HepG2 (cell line): ENCODE data around the gene CBX2. TPM values are rescaled to one million over a fixed set of nuclear protein-coding genes. Genes with fewer than 3 reads are reported as not detected.
A peak's percentile ranks its signal among the peaks of the same experiment; 100 is the strongest.

Experiments used
- HNRNPL ChIP-seq: fragments of 200-400 bp; formaldehyde crosslinking; IDR thresholded peaks from 2 replicates; pipeline ENCODE4 v1.6.1; 2017; ENCODE audit warnings: mild to moderate bottlenecking, low read depth, low read length
- IRX3 ChIP-seq: sonication (generic); formaldehyde crosslinking; IDR thresholded peaks from 2 replicates; pipeline ENCODE4 v1.8.1; 2023; ENCODE audit warnings: mild to moderate bottlenecking, low read depth, missing genetic modification reagents, borderline replicate concordance
- KDM1A ChIP-seq: IDR thresholded peaks from 2 replicates; pipeline ENCODE4 v1.6.1; 2016; ENCODE audit warnings: missing compliant biosample characterization
- KDM5B ChIP-seq: sonication (generic); formaldehyde crosslinking; IDR thresholded peaks from 2 replicates; pipeline ENCODE4 v1.4.0; 2020; ENCODE audit warnings: missing genetic modification reagents, mild to moderate bottlenecking, borderline replicate concordance
- MIXL1 ChIP-seq: IDR thresholded peaks from 2 replicates; pipeline ENCODE4 v1.6.1; 2016
- MTF2 ChIP-seq: sonication (generic); formaldehyde crosslinking; IDR thresholded peaks from 2 replicates; pipeline ENCODE4 v1.5.0; 2020; ENCODE audit warnings: missing genetic modification reagents, borderline replicate concordance
- PHB2 ChIP-seq: fragments of 450-650 bp; IDR thresholded peaks from 2 replicates; pipeline ENCODE4 v1.6.1; 2018; ENCODE audit not compliant: partially characterized antibody
- POGZ ChIP-seq: sonication (generic); formaldehyde crosslinking; IDR thresholded peaks from 2 replicates; pipeline ENCODE4 v1.4.0; 2020; ENCODE audit warnings: mild to moderate bottlenecking, missing genetic modification reagents
- SPEN ChIP-seq: sonication (generic); formaldehyde crosslinking; IDR thresholded peaks from 2 replicates; pipeline ENCODE4 v1.5.1; 2020; ENCODE audit warnings: low read depth, mild to moderate bottlenecking, missing genetic modification reagents
- SRY ChIP-seq: sonication (generic); formaldehyde crosslinking; IDR thresholded peaks from 2 replicates; pipeline ENCODE4 v1.8.0; 2022; ENCODE audit warnings: mild to moderate bottlenecking, missing genetic modification reagents
- STAG1 ChIP-seq: sonication (generic); formaldehyde crosslinking; IDR thresholded peaks from 2 replicates; pipeline ENCODE4 v1.4.0; 2020; ENCODE audit warnings: missing genetic modification reagents
- TCF12 ChIP-seq, 2 experiments: fragments of 450-650 bp in 1 of 2; sonication (generic) in 1 of 2; formaldehyde crosslinking in 1 of 2; IDR thresholded peaks; 2 replicates each; pipeline versions ENCODE4 v1.6.1 to v1.8.0; 2017 to 2022; ENCODE audit warnings: antibody characterized with exemption in 1 of 2, mild to moderate bottlenecking in 1 of 2, missing genetic modification reagents in 1 of 2, moderate library complexity in 1 of 2
- ZBTB7A ChIP-seq: sonication (generic); formaldehyde crosslinking; IDR thresholded peaks from 2 replicates; pipeline ENCODE4 v1.8.0; 2022; ENCODE audit warnings: mild to moderate bottlenecking, missing genetic modification reagents
- ZFP1 ChIP-seq: IDR thresholded peaks from 2 replicates; pipeline ENCODE4 v1.6.1; 2016
- ZFY ChIP-seq: sonication (generic); formaldehyde crosslinking; IDR thresholded peaks from 2 replicates; pipeline ENCODE4 v1.4.0; 2020; ENCODE audit warnings: missing genetic modification reagents
- ZNF251 ChIP-seq: sonication (generic); formaldehyde crosslinking; IDR thresholded peaks from 2 replicates; pipeline ENCODE4 v1.9.0; 2021; ENCODE audit warnings: mild to moderate bottlenecking, missing genetic modification reagents
- ZNF761 ChIP-seq: sonication (generic); formaldehyde crosslinking; conservative IDR thresholded peaks from 2 replicates; pipeline ENCODE4 v1.4.0; 2020; ENCODE audit warnings: mild to moderate bottlenecking, missing genetic modification reagents
- ZNF766 ChIP-seq: sonication (generic); formaldehyde crosslinking; IDR thresholded peaks from 2 replicates; pipeline ENCODE4 v1.5.0; 2020; ENCODE audit warnings: missing genetic modification reagents, borderline replicate concordance
- ZNF772 ChIP-seq: sonication (generic); formaldehyde crosslinking; IDR thresholded peaks from 2 replicates; pipeline ENCODE4 v1.5.0; 2020; ENCODE audit warnings: mild to moderate bottlenecking, missing genetic modification reagents
- ZNF777 ChIP-seq: sonication (generic); formaldehyde crosslinking; IDR thresholded peaks from 2 replicates; pipeline ENCODE4 v1.4.0; 2020; ENCODE audit warnings: missing genetic modification reagents
- ZNF790 ChIP-seq: sonication (generic); formaldehyde crosslinking; IDR thresholded peaks from 2 replicates; pipeline ENCODE4 v1.8.0; 2022; ENCODE audit warnings: missing genetic modification reagents, mild to moderate bottlenecking, borderline replicate concordance
- ZNF878 ChIP-seq: sonication (generic); formaldehyde crosslinking; IDR thresholded peaks from 2 replicates; pipeline ENCODE4 v1.8.1; 2023; ENCODE audit warnings: mild to moderate bottlenecking, missing genetic modification reagents, moderate library complexity
- polyA plus RNA-seq, 8 experiments: library from polyadenylated mRNA; depleted of rRNA in 3 of 8; stranded (reverse) in 7 of 8; unstranded in 1 of 8; fragments of >200 nt; fragmentation: Illumina TruSeq in 4 of 8; extraction: Trizol in 4 of 8; gene quantifications; 2 replicates each; pipeline versions ENCODE4 v1.2.1 to v1.2.3, GENCODE V29; 2011 to 2016; ENCODE audit warnings: low read depth in 4 of 8, missing spikeins in 1 of 8, mixed read lengths in 1 of 8; ENCODE audit not compliant: insufficient read depth in 1 of 8
- total RNA-seq, 5 experiments: library from RNA; depleted of rRNA; stranded (reverse); fragments of >200 nt; fragmentation: Illumina TruSeq; extraction: Trizol; gene quantifications; 2 replicates each; pipeline ENCODE4 v1.2.3, GENCODE V29; 2016; ENCODE audit warnings: low read depth in 1 of 5
- TF ChIP-seq, protein P1 (sequence below): sonication (generic); formaldehyde crosslinking; IDR thresholded peaks from 2 replicates; pipeline ENCODE4 v1.8.1; 2022; ENCODE audit warnings: mild to moderate bottlenecking, missing genetic modification reagents
- TF ChIP-seq, protein P2 (sequence below): sonication (generic); formaldehyde crosslinking; IDR thresholded peaks from 2 replicates; pipeline ENCODE4 v1.5.0; 2020; ENCODE audit warnings: mild to moderate bottlenecking, missing genetic modification reagents, borderline replicate concordance

CBX2 gene
- total and polyA plus RNA-seq, 2 of the 13 experiments (the other 11 are each of a cell fraction or from before 2014, with no cell fraction given): 14.5 to 31.1 TPM

GRCh38 chr17:79737922-79738578 is 39.9 kb upstream of the CBX2 start (continued):
- TF ChIP-seq ZNF878 (CRISPR knock-in tag): no peak
- no peak for TF ChIP-seq HNRNPL
- 0 out of 2 replicates have a peak, but pooled peaks have one; percentile 33 for TF ChIP-seq SRY (CRISPR knock-in tag)
- TF ChIP-seq MIXL1: no peak
- TF ChIP-seq ZNF790: no peak
- TF ChIP-seq, protein P1, sequence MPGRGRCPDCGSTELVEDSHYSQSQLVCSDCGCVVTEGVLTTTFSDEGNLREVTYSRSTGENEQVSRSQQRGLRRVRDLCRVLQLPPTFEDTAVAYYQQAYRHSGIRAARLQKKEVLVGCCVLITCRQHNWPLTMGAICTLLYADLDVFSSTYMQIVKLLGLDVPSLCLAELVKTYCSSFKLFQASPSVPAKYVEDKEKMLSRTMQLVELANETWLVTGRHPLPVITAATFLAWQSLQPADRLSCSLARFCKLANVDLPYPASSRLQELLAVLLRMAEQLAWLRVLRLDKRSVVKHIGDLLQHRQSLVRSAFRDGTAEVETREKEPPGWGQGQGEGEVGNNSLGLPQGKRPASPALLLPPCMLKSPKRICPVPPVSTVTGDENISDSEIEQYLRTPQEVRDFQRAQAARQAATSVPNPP: no peak
- no peak for TF ChIP-seq STAG1 (CRISPR knock-in tag)
- TF ChIP-seq ZNF761 (CRISPR knock-in tag): no peak
- TF ChIP-seq TCF12 (IDR thresholded peaks at IDR 0.05): no peak
- no peak for TF ChIP-seq TCF12 (CRISPR knock-in tag; IDR thresholded peaks at IDR 0.05)
- TF ChIP-seq ZNF251 (CRISPR knock-in tag): no peak
- no peak for TF ChIP-seq ZFY (CRISPR knock-in tag)
- TF ChIP-seq KDM5B (CRISPR knock-in tag): no peak
- no peak for TF ChIP-seq KDM1A (CRISPR knock-in tag)
- TF ChIP-seq ZNF777: no peak
- TF ChIP-seq ZBTB7A: peak; percentile 12; the same call in 1 of the 2 replicates
- no peak for TF ChIP-seq IRX3 (CRISPR knock-in tag)
- TF ChIP-seq SPEN (CRISPR knock-in tag): no peak
- 0 out of 2 replicates have a peak, but pooled peaks have one; percentile 33 for TF ChIP-seq ZNF772 (CRISPR knock-in tag)
- TF ChIP-seq ZNF766 (CRISPR knock-in tag): no peak
- TF ChIP-seq MTF2: peak; percentile 86; the same call in 1 of the 2 replicates
- TF ChIP-seq, protein P2, sequence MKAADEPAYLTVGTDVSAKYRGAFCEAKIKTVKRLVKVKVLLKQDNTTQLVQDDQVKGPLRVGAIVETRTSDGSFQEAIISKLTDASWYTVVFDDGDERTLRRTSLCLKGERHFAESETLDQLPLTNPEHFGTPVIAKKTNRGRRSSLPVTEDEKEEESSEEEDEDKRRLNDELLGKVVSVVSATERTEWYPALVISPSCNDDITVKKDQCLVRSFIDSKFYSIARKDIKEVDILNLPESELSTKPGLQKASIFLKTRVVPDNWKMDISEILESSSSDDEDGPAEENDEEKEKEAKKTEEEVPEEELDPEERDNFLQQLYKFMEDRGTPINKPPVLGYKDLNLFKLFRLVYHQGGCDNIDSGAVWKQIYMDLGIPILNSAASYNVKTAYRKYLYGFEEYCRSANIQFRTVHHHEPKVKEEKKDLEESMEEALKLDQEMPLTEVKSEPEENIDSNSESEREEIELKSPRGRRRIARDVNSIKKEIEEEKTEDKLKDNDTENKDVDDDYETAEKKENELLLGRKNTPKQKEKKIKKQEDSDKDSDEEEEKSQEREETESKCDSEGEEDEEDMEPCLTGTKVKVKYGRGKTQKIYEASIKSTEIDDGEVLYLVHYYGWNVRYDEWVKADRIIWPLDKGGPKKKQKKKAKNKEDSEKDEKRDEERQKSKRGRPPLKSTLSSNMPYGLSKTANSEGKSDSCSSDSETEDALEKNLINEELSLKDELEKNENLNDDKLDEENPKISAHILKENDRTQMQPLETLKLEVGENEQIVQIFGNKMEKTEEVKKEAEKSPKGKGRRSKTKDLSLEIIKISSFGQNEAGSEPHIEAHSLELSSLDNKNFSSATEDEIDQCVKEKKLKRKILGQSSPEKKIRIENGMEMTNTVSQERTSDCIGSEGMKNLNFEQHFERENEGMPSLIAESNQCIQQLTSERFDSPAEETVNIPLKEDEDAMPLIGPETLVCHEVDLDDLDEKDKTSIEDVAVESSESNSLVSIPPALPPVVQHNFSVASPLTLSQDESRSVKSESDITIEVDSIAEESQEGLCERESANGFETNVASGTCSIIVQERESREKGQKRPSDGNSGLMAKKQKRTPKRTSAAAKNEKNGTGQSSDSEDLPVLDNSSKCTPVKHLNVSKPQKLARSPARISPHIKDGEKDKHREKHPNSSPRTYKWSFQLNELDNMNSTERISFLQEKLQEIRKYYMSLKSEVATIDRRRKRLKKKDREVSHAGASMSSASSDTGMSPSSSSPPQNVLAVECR: no peak
- TF ChIP-seq PHB2: no peak
- TF ChIP-seq ZFP1 (CRISPR knock-in tag): no peak
- no peak for TF ChIP-seq POGZ (CRISPR knock-in tag)
